ENCODE data around the gene TRABD2B.

TRABD2B gene

DNA sequence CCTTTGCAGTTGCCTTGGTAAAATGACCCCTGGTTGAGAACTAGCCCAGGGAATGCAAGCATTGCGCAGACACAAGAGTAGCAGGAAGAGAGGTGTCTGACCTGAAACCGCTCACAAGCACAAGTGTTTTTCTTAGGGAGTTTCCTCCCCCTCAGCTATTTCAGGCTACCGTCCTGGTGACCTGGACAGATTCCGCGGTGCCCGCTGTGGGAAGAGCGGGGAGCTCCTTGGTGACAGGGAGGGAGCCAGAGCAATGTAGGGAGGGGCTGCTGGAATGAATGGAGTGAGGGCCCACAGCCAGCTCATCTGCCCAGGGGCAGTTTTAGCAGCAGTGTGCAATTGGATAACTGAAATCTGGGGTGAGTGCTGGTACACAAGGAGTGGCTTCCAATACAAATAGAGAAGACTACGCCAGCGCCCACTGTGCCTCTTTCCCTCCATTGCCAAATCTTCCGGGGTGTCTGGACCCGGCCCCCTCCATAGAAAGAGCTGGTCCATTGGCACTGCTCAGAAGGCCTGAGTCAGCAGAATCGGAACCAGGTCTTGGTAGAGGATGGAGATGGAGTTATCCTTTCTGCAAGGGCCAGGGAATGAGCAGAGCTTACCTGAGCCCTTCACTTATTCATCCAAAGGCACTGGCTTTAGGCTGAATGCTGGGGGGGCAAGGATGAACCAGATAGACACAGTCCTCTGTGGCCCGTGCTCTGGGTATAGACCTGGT, 82.8 kb downstream of the TRABD2B start:
- Histone ChIP-seq H3K4me3 (ENCODE audit: severe bottlenecking) (no peak overlapping the region), H3K36me3 (ENCODE audit: low read depth) (no peaks in the 10 kb centered on the region), H3K4me1 (ENCODE audit: insufficient read depth, poor library complexity, severe bottlenecking) (no peaks in the 10 kb centered on the region), H3K27ac (ENCODE audit: poor library complexity, severe bottlenecking) (no peak overlapping the region), H3K9me3 (ENCODE audit: severe bottlenecking) (no peaks in the 10 kb centered on the region), H3K27me3 (ENCODE audit: insufficient read depth, poor library complexity, severe bottlenecking) (no peaks in the 10 kb centered on the region)
- DNase-seq (ENCODE audit: low spot score) (no peak), ATAC-seq (ENCODE audit: low read depth) (peak; percentile 72)
- TF ChIP-seq, protein P1, sequence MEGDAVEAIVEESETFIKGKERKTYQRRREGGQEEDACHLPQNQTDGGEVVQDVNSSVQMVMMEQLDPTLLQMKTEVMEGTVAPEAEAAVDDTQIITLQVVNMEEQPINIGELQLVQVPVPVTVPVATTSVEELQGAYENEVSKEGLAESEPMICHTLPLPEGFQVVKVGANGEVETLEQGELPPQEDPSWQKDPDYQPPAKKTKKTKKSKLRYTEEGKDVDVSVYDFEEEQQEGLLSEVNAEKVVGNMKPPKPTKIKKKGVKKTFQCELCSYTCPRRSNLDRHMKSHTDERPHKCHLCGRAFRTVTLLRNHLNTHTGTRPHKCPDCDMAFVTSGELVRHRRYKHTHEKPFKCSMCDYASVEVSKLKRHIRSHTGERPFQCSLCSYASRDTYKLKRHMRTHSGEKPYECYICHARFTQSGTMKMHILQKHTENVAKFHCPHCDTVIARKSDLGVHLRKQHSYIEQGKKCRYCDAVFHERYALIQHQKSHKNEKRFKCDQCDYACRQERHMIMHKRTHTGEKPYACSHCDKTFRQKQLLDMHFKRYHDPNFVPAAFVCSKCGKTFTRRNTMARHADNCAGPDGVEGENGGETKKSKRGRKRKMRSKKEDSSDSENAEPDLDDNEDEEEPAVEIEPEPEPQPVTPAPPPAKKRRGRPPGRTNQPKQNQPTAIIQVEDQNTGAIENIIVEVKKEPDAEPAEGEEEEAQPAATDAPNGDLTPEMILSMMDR (IDR thresholded peaks at IDR 0.05; ENCODE audit: poor library complexity, severe bottlenecking) = no peak

DNA sequence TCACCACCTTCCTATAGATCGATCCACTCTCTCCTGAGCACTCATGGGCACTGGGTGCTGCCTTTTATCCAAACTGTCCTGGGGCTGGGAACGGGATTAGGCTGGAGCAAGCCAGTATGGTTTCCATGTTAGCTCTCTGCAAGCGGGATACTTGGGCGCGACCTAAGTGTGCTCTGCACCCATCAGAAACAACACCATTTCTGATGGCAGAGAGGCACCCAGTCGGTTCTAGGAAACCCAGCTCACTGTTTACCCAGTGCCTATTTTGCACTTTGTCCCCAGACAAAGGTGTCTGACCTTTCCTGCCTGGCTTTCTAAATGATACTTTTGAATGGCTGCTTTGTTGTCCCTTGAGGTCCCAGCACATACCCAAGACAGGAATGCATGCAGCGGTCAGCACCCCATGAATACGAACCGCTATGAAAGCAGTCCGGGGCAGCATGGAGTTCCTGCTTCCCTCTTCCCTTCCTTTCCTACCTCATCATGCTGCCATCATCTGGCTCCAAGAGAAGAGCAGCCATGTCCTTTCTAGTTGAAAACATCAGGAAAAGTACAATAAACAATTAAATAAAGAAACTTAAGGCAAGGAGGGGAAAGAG, 83.9 kb downstream of the TRABD2B start:
- ATAC-seq (ENCODE audit: low read depth) (no peak), DNase-seq (ENCODE audit: low spot score) (no peak)
- no peak overlapping the region for H3K27ac ChIP-seq (ENCODE audit: poor library complexity, severe bottlenecking)
- no peaks in the 10 kb centered on the region for H3K9me3 ChIP-seq (ENCODE audit: severe bottlenecking)
- TF ChIP-seq, protein P1 (IDR thresholded peaks at IDR 0.05; ENCODE audit: poor library complexity, severe bottlenecking) = no peak
- no peaks in the 10 kb centered on the region for H3K4me1 ChIP-seq (ENCODE audit: insufficient read depth, poor library complexity, severe bottlenecking)
- H3K4me3 ChIP-seq (ENCODE audit: severe bottlenecking) = no peak overlapping the region
- no peaks in the 10 kb centered on the region for H3K27me3 ChIP-seq (ENCODE audit: insufficient read depth, poor library complexity, severe bottlenecking)
- H3K36me3 ChIP-seq (ENCODE audit: low read depth) = no peaks in the 10 kb centered on the region

DNA sequence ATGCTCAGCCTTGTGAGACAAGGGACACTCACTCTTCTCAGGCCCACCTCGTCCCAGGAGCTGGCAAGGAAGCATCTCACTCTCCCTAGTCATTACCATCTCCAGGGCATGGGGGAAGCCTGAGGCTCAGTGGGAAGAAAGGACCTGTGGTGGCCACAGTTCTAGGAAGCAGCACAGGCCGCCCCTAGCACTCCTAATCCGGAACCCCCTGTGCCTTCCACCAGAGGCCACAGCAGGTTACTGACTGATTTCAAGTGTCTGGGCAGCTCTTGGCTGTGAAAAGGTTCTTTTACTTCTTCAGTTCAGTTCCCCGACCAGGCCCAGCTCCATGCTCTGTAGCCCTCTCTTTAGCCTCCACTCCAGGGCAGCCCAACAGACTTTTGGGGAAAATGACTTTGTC, 84.4 kb downstream of the TRABD2B start:
- Histone ChIP-seq H3K9me3 (ENCODE audit: severe bottlenecking) (no peaks in the 10 kb centered on the region), H3K4me3 (ENCODE audit: severe bottlenecking) (no peak overlapping the region), H3K27me3 (ENCODE audit: insufficient read depth, poor library complexity, severe bottlenecking) (no peaks in the 10 kb centered on the region), H3K4me1 (ENCODE audit: insufficient read depth, poor library complexity, severe bottlenecking) (no peaks in the 10 kb centered on the region), H3K36me3 (ENCODE audit: low read depth) (no peaks in the 10 kb centered on the region), H3K27ac (ENCODE audit: poor library complexity, severe bottlenecking) (no peak overlapping the region)
- TF ChIP-seq, protein P1 (IDR thresholded peaks at IDR 0.05; ENCODE audit: poor library complexity, severe bottlenecking) = no peak
- ATAC-seq (ENCODE audit: low read depth) (no peak), DNase-seq (ENCODE audit: low spot score) (no peak)

DNA sequence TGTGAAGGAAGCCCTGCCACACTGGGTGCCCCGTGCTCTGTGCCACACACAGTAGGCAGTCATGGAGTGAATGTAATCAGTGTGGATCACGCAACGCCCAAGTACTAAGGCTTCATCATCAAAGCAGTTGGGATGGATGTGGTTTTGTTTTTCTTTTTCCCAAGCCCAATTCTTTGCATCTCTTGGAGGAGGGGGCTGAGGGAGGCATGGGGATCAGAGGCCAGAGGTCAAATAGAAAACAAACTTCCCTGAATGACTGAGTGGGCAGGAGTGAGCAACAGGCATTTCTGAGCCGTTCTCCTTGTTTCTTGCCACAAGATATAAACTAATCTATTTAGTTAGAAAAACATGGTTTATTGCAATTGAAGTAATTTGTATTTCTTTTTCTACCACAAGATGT, 85.3 kb downstream of the TRABD2B start:
- TF ChIP-seq, protein P1 (IDR thresholded peaks at IDR 0.05; ENCODE audit: poor library complexity, severe bottlenecking) = no peak
- ATAC-seq (ENCODE audit: low read depth) (no peak), DNase-seq (ENCODE audit: low spot score) (no peak)
- Histone ChIP-seq H3K27ac (ENCODE audit: poor library complexity, severe bottlenecking) (no peak overlapping the region), H3K9me3 (ENCODE audit: severe bottlenecking) (no peaks in the 10 kb centered on the region), H3K4me1 (ENCODE audit: insufficient read depth, poor library complexity, severe bottlenecking) (no peaks in the 10 kb centered on the region), H3K27me3 (ENCODE audit: insufficient read depth, poor library complexity, severe bottlenecking) (no peaks in the 10 kb centered on the region), H3K36me3 (ENCODE audit: low read depth) (no peaks in the 10 kb centered on the region), H3K4me3 (ENCODE audit: severe bottlenecking) (no peak overlapping the region)

DNA sequence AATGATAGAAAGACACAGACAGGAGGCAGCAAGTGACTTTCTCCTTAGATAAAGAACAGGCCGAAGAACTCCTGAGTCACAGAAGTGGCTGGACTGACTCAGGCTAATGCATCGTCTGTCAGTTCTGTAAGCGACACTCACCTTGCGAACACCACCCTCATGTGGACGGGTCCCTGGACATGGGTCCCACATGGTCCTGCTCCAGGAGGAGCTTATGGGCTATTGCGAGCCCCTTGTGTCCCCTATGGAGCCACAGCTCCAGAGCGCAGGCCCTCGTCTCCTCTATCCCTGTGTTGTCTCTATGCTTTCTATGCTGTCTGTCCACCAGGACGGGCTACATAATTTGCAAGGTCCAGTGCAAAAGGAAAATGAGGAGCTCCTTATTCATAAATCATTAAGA, 85.8 kb downstream of the TRABD2B start:
- no peak overlapping the region for H3K4me3 ChIP-seq (ENCODE audit: severe bottlenecking)
- TF ChIP-seq, protein P1 (IDR thresholded peaks at IDR 0.05; ENCODE audit: poor library complexity, severe bottlenecking) = no peak
- H3K27me3 ChIP-seq (ENCODE audit: insufficient read depth, poor library complexity, severe bottlenecking) = no peaks in the 10 kb centered on the region
- no peak overlapping the region for H3K27ac ChIP-seq (ENCODE audit: poor library complexity, severe bottlenecking)
- no peak for ATAC-seq (ENCODE audit: low read depth)
- no peaks in the 10 kb centered on the region for H3K36me3 ChIP-seq (ENCODE audit: low read depth)
- DNase-seq (ENCODE audit: low spot score) = no peak
- no peaks in the 10 kb centered on the region for H3K9me3 ChIP-seq (ENCODE audit: severe bottlenecking)
- no peaks in the 10 kb centered on the region for H3K4me1 ChIP-seq (ENCODE audit: insufficient read depth, poor library complexity, severe bottlenecking)

Measured in RWPE2 (cell line).